Trophoblast cell (in vitro differentiated cells and primary cell): ENCODE results near the gene RSKR.

ENCODE experiments used
- DNase-seq, 2 donors: peaks; one replicate each; pipeline ENCODE4 v3.0.0-alpha.2; 2016
- H2AFZ ChIP-seq: 2 replicates; pipeline ENCODE4 v1.6.1; 2013; ENCODE audit warnings: low read length, moderate library complexity, mild to moderate bottlenecking; ENCODE audit not compliant: insufficient read depth, poor library complexity
- H2AK5ac ChIP-seq: 2 replicates; pipeline ENCODE4 v1.6.1; 2013; ENCODE audit warnings: mild to moderate bottlenecking, low read length
- H2BK120ac ChIP-seq: 2 replicates; pipeline ENCODE4 v1.6.1; 2013; ENCODE audit warnings: low read length, mild to moderate bottlenecking, moderate library complexity; ENCODE audit not compliant: insufficient read depth, poor library complexity
- H2BK12ac ChIP-seq: 2 replicates; pipeline ENCODE4 v1.6.1; 2013; ENCODE audit warnings: mild to moderate bottlenecking, low read length, moderate library complexity
- H2BK5ac ChIP-seq: 2 replicates; pipeline ENCODE4 v1.6.1; 2013; ENCODE audit warnings: low read length, low read depth, moderate library complexity, mild to moderate bottlenecking; ENCODE audit not compliant: poor library complexity
- H3K14ac ChIP-seq: 2 replicates; pipeline ENCODE4 v1.6.1; 2013; ENCODE audit warnings: mild to moderate bottlenecking, low read length
- H3K18ac ChIP-seq: 2 replicates; pipeline ENCODE4 v1.6.1; 2013; ENCODE audit warnings: mild to moderate bottlenecking, low read length
- H3K23ac ChIP-seq: 2 replicates; pipeline ENCODE4 v1.6.1; 2013; ENCODE audit warnings: low read length
- H3K27ac ChIP-seq: 2 replicates; pipeline ENCODE4 v1.5.1; 2013; ENCODE audit warnings: low read depth, mild to moderate bottlenecking, inconsistent platforms, low read length, moderate library complexity
- H3K27me3 ChIP-seq: 2 replicates; pipeline ENCODE4 v1.6.1; 2013; ENCODE audit warnings: inconsistent platforms, mild to moderate bottlenecking, low read length, moderate library complexity; ENCODE audit not compliant: insufficient read depth
- H3K36me3 ChIP-seq, 2 experiments: 1 replicate in 1 of 2; 2 replicates in 1 of 2; pipeline ENCODE4 v1.6.1; 2013; ENCODE audit warnings: low read length in 2 of 2, mild to moderate bottlenecking in 2 of 2, moderate library complexity in 1 of 2; ENCODE audit not compliant: insufficient read depth in 2 of 2, control insufficient read depth in 1 of 2
- H3K4ac ChIP-seq: 2 replicates; pipeline ENCODE4 v1.6.1; 2013; ENCODE audit warnings: low read depth, mild to moderate bottlenecking, low read length, moderate library complexity
- H3K4me1 ChIP-seq, 2 experiments: 1 replicate in 1 of 2; 2 replicates in 1 of 2; pipeline ENCODE4 v1.6.1; 2013; ENCODE audit warnings: low read length in 2 of 2, mild to moderate bottlenecking in 2 of 2, moderate library complexity in 1 of 2; ENCODE audit not compliant: insufficient read depth in 2 of 2, control insufficient read depth in 1 of 2
- H3K4me2 ChIP-seq: 2 replicates; pipeline ENCODE4 v1.6.1; 2013; ENCODE audit warnings: inconsistent platforms, mild to moderate bottlenecking, low read length, moderate library complexity
- H3K4me3 ChIP-seq: 2 replicates; pipeline ENCODE4 v1.5.1; 2013; ENCODE audit warnings: mild to moderate bottlenecking, low read depth, low read length, inconsistent platforms
- H3K79me1 ChIP-seq: one replicate; pipeline ENCODE4 v1.6.1; 2013; ENCODE audit warnings: low read length
- H3K79me2 ChIP-seq: 2 replicates; pipeline ENCODE4 v1.6.1; 2013; ENCODE audit warnings: low read length, mild to moderate bottlenecking; ENCODE audit not compliant: control insufficient read depth, insufficient read depth, poor library complexity
- H3K9ac ChIP-seq: 2 replicates; pipeline ENCODE4 v1.6.1; 2013; ENCODE audit warnings: mild to moderate bottlenecking, low read length
- H3K9me3 ChIP-seq: 2 replicates; pipeline ENCODE4 v1.6.1; 2013; ENCODE audit warnings: low read depth, mild to moderate bottlenecking, control low read depth, inconsistent platforms, low read length; ENCODE audit not compliant: insufficient read depth
- H4K12ac ChIP-seq: 2 replicates; pipeline ENCODE4 v1.6.1; 2013; ENCODE audit warnings: low read depth, mild to moderate bottlenecking, low read length, moderate library complexity
- H4K8ac ChIP-seq: 2 replicates; pipeline ENCODE4 v1.6.1; 2013; ENCODE audit warnings: low read depth, mild to moderate bottlenecking, low read length, moderate library complexity
- H4K91ac ChIP-seq: one replicate; pipeline ENCODE4 v1.6.1; 2013; ENCODE audit warnings: low read depth, mild to moderate bottlenecking, low read length, moderate library complexity
- WGBS: extraction: QIAGEN DNeasy Blood & Tissue Kit; methylation state at CpG from one replicate; pipeline ENCODE4 v1.1.7; 2013; ENCODE audit warnings: missing lambda C conversion rate; ENCODE audit not compliant: insufficient read length, insufficient coverage; ENCODE audit errors: extremely low coverage; 5-methylcytosine and 5-hydroxymethylcytosine counted together

The RSKR gene

GRCh38 chr17:28622186-28622585, 8.2 kb upstream of the RSKR start:
- no peak overlapping the region for H2BK5ac ChIP-seq
- no peak overlapping the region for H3K4me3 ChIP-seq
- H3K18ac ChIP-seq = no peak overlapping the region
- H3K4ac ChIP-seq = no peak overlapping the region
- peaks cover 35 to 65% of the 10 kb centered on the region in 2 experiments for H3K36me3 ChIP-seq
- H3K4me1 ChIP-seq = no peaks in the 10 kb centered on the region
- no peak overlapping the region for H3K14ac ChIP-seq
- no peak overlapping the region for H3K27ac ChIP-seq
- no peaks in the 10 kb centered on the region for H3K9me3 ChIP-seq
- no peak overlapping the region for H3K4me2 ChIP-seq
- H3K79me2 ChIP-seq = no peaks in the 10 kb centered on the region
- no peaks in the 10 kb centered on the region for H3K79me1 ChIP-seq
- H4K8ac ChIP-seq = no peak overlapping the region
- H2BK120ac ChIP-seq = no peak overlapping the region
- H3K27me3 ChIP-seq = no peaks in the 10 kb centered on the region
- H2BK12ac ChIP-seq = no peak overlapping the region
- no peak overlapping the region for H2AFZ ChIP-seq
- DNase-seq = no peak
- no peak overlapping the region for H4K91ac ChIP-seq
- H4K12ac ChIP-seq = no peak overlapping the region
- no peak overlapping the region for H3K23ac ChIP-seq
- no peak overlapping the region for H2AK5ac ChIP-seq
- WGBS = no CpG with 5 or more reads among the region's 3 CpGs
- H3K9ac ChIP-seq = no peak overlapping the region

DNA sequence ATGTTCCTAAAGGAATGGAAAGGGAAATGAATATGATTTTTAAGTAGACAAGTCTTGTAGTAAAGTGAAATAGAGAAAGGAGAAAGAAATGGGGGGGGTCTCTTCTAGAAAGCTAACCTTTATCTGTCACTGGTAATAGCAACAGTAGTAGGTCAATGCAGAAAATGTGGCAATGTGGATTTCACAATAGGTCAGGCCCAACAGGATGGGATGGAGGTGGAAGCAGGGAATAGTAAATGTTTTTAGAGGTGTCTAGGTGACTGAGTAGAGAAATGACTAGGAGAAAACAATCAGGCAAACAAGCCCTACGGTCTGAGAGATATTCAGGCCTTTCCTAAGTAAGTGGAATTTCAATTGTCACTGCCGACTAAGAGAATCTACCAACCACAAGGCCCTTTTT, 6.0 kb upstream of the RSKR start:
- WGBS = no CpG with 5 or more reads among the region's 2 CpGs
- no peak overlapping the region for H3K4me2 ChIP-seq

GRCh38 chr17:28618464-28618863, 4.5 kb upstream of the RSKR start:
- Histone ChIP-seq H3K9ac (no peak overlapping the region), H3K27me3 (no peaks in the 10 kb centered on the region), H3K4me2 (no peak overlapping the region), H3K79me1 (no peaks in the 10 kb centered on the region), H3K4ac (no peak overlapping the region), H3K79me2 (no peaks in the 10 kb centered on the region), H2AFZ (no peak overlapping the region), H2AK5ac (no peak overlapping the region), H3K23ac (no peak overlapping the region), H3K18ac (no peak overlapping the region), H2BK120ac (no peak overlapping the region), H3K27ac (no peak overlapping the region), H4K91ac (no peak overlapping the region), H2BK5ac (no peak overlapping the region), H3K36me3 (peaks cover 50 to 79% of the 10 kb centered on the region in 2 experiments), H3K9me3 (no peaks in the 10 kb centered on the region), H3K4me1 (no peaks in the 10 kb centered on the region), H3K14ac (no peak overlapping the region), H3K4me3 (no peak overlapping the region), H4K12ac (no peak overlapping the region), H2BK12ac (no peak overlapping the region), H4K8ac (no peak overlapping the region)
- no peak for DNase-seq
- no CpG with 5 or more reads among the region's 3 CpGs for WGBS

More for the DNA sequence above, 6.0 kb upstream of the RSKR start:
- H3K79me1 ChIP-seq = no peaks in the 10 kb centered on the region
- H3K4me3 ChIP-seq = no peak overlapping the region
- no peaks in the 10 kb centered on the region for H3K9me3 ChIP-seq
- no peak overlapping the region for H3K14ac ChIP-seq
- H4K91ac ChIP-seq = no peak overlapping the region
- H3K27ac ChIP-seq = no peak overlapping the region
- no peak overlapping the region for H3K18ac ChIP-seq
- no peak overlapping the region for H3K4ac ChIP-seq
- H4K12ac ChIP-seq = no peak overlapping the region
- H3K23ac ChIP-seq = no peak overlapping the region
- no peak overlapping the region for H4K8ac ChIP-seq
- no peak overlapping the region for H3K9ac ChIP-seq
- H2BK120ac ChIP-seq = no peak overlapping the region
- peaks cover 42 to 79% of the 10 kb centered on the region in 2 experiments for H3K36me3 ChIP-seq
- H3K4me1 ChIP-seq = no peaks in the 10 kb centered on the region
- H3K27me3 ChIP-seq = no peaks in the 10 kb centered on the region
- H3K79me2 ChIP-seq = no peaks in the 10 kb centered on the region
- no peak overlapping the region for H2BK5ac ChIP-seq
- no peak overlapping the region for H2AK5ac ChIP-seq
- no peak for DNase-seq
- H2AFZ ChIP-seq = no peak overlapping the region
- H2BK12ac ChIP-seq = no peak overlapping the region

GRCh38 chr17:28616281-28616680, 2.3 kb upstream of the RSKR start:
- no peaks in the 10 kb centered on the region for H3K79me2 ChIP-seq
- H4K8ac ChIP-seq = no peak overlapping the region
- H2BK120ac ChIP-seq = no peak overlapping the region
- H3K18ac ChIP-seq = no peak overlapping the region
- H3K23ac ChIP-seq = no peak overlapping the region
- no peak overlapping the region for H3K27ac ChIP-seq
- H3K4me1 ChIP-seq = no peaks in the 10 kb centered on the region
- H3K36me3 ChIP-seq = peaks cover 55 to 76% of the 10 kb centered on the region in 2 experiments
- H4K91ac ChIP-seq = no peak overlapping the region
- no peak overlapping the region for H2BK5ac ChIP-seq
- DNase-seq = no peak
- H3K9me3 ChIP-seq = no peaks in the 10 kb centered on the region
- H3K4me3 ChIP-seq = no peak overlapping the region
- H3K27me3 ChIP-seq = no peaks in the 10 kb centered on the region
- H3K4ac ChIP-seq = no peak overlapping the region
- H3K14ac ChIP-seq = no peak overlapping the region
- no peak overlapping the region for H3K4me2 ChIP-seq
- H2AK5ac ChIP-seq = no peak overlapping the region
- H3K9ac ChIP-seq = no peak overlapping the region
- H2AFZ ChIP-seq = no peak overlapping the region
- no peak overlapping the region for H2BK12ac ChIP-seq
- no CpG with 5 or more reads among the region's 7 CpGs for WGBS
- no peaks in the 10 kb centered on the region for H3K79me1 ChIP-seq
- no peak overlapping the region for H4K12ac ChIP-seq
